Measurements from ENCODE around the gene IPPK. TPM values are rescaled to one million over a fixed set of nuclear protein-coding genes. Genes with fewer than 3 reads are reported as not detected.

Gene IPPK
- total and polyA plus RNA-seq, 9 donors, result 6.2 to 9.2 (median 7.6) TPM

DNA sequence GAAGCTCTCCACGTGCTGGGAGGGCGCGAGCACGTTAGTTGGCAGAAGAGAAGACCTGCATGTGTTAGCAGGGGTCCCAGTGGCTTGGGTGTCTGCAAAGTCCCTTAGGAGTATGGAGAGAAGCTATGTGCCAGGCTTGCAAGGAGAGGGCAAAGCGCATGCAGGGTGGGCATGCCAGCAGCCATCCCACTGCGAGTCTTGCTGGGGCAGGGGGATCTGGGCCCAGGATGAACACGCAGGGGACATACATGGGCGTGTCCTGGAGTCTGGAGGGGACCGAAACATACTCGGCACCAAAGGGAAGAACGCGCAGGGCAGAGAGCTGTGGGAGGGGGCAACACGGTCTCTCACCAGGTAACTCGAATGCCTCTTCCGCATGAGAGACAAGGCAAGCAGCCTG lies 43.6 kb upstream of the IPPK start:
- H3K27me3 ChIP-seq (ENCODE audit: control insufficient read depth, insufficient read depth, low read length), result no peaks in the 10 kb centered on the region
- no peaks in the 10 kb centered on the region for H3K9me3 ChIP-seq (replicated peaks; ENCODE audit: control insufficient read depth, low read depth, low read length)
- no peak overlapping the region for H3K27ac ChIP-seq (ENCODE audit: low read length)
- no peak for DNase-seq
- 92% methylated on average over 15 of the region's 15 CpGs for WGBS (ENCODE audit: insufficient coverage)
- no peaks in the 10 kb centered on the region for H3K4me1 ChIP-seq (ENCODE audit: control insufficient read depth, insufficient read depth, low read length)
- peaks cover 87% of the 10 kb centered on the region for H3K36me3 ChIP-seq (ENCODE audit: control insufficient read depth, insufficient read depth, low read length)
- H3K4me3 ChIP-seq (ENCODE audit: low read length), result no peak overlapping the region

DNA sequence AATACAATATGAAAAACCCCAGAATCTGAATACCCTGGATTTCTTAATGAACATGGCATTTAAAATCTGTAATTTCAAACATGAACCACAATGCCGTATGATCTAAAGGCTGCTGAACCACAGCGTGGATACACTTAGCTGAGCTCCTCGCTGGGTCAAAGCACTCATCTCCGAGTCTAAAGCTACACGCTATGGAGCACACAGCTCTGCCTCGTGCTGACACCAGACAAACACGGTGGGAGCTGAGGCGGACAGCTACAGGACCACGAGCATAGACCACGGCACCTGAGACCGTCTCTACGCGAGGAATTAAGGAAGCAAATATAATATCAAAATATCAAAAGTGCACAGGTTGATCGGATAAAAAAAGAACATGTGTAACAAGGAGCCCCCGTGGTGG lies 42.8 kb upstream of the IPPK start:
- no peak for DNase-seq
- no peak overlapping the region for H3K27ac ChIP-seq (ENCODE audit: low read length)
- 94% methylated on average over 7 of the region's 15 CpGs for WGBS (ENCODE audit: insufficient coverage)

GRCh38 chr9:92711844-92712243 lies 41.9 kb upstream of the IPPK start:
- Histone ChIP-seq H3K4me1 (ENCODE audit: control insufficient read depth, insufficient read depth, low read length) (no peaks in the 10 kb centered on the region), H3K4me3 (ENCODE audit: low read length) (no peak overlapping the region), H3K27ac (ENCODE audit: low read length) (no peak overlapping the region), H3K27me3 (ENCODE audit: control insufficient read depth, insufficient read depth, low read length) (no peaks in the 10 kb centered on the region), H3K36me3 (ENCODE audit: control insufficient read depth, insufficient read depth, low read length) (peaks cover 70% of the 10 kb centered on the region), H3K9me3 (replicated peaks; ENCODE audit: control insufficient read depth, low read depth, low read length) (no peaks in the 10 kb centered on the region)
- WGBS (ENCODE audit: insufficient coverage), result 78% methylated on average over 5 of the region's 6 CpGs
- no peak for DNase-seq

More for the DNA sequence above, 42.8 kb upstream of the IPPK start:
- Histone ChIP-seq H3K4me1 (ENCODE audit: control insufficient read depth, insufficient read depth, low read length) (no peaks in the 10 kb centered on the region), H3K4me3 (ENCODE audit: low read length) (no peak overlapping the region), H3K9me3 (replicated peaks; ENCODE audit: control insufficient read depth, low read depth, low read length) (no peaks in the 10 kb centered on the region), H3K36me3 (ENCODE audit: control insufficient read depth, insufficient read depth, low read length) (peaks cover 79% of the 10 kb centered on the region), H3K27me3 (ENCODE audit: control insufficient read depth, insufficient read depth, low read length) (no peaks in the 10 kb centered on the region)

- H3K4me3 ChIP-seq (ENCODE audit: low read length), result no peak overlapping the region
- no peaks in the 10 kb centered on the region for H3K9me3 ChIP-seq (replicated peaks; ENCODE audit: control insufficient read depth, low read depth, low read length)
- no peak for DNase-seq
- no CpG with 5 or more reads among the region's 2 CpGs for WGBS (ENCODE audit: insufficient coverage)
- peaks cover 63% of the 10 kb centered on the region for H3K36me3 ChIP-seq (ENCODE audit: control insufficient read depth, insufficient read depth, low read length)
- H3K27me3 ChIP-seq (ENCODE audit: control insufficient read depth, insufficient read depth, low read length), result no peaks in the 10 kb centered on the region
- H3K27ac ChIP-seq (ENCODE audit: low read length), result no peak overlapping the region
- H3K4me1 ChIP-seq (ENCODE audit: control insufficient read depth, insufficient read depth, low read length), result no peaks in the 10 kb centered on the region
These were observed 41.2 kb upstream of the IPPK start for GRCh38 chr9:92711146-92711545.

- DNase-seq, result no peak
- H3K9me3 ChIP-seq (replicated peaks; ENCODE audit: control insufficient read depth, low read depth, low read length), result no peaks in the 10 kb centered on the region
- H3K36me3 ChIP-seq (ENCODE audit: control insufficient read depth, insufficient read depth, low read length), result peaks cover 55% of the 10 kb centered on the region
- no peaks in the 10 kb centered on the region for H3K27me3 ChIP-seq (ENCODE audit: control insufficient read depth, insufficient read depth, low read length)
- no peak overlapping the region for H3K4me3 ChIP-seq (ENCODE audit: low read length)
- no peaks in the 10 kb centered on the region for H3K4me1 ChIP-seq (ENCODE audit: control insufficient read depth, insufficient read depth, low read length)
- H3K27ac ChIP-seq (ENCODE audit: low read length), result no peak overlapping the region
- WGBS (ENCODE audit: insufficient coverage), result 100% methylated on average over 1 of the region's 3 CpGs
These were observed 40.4 kb upstream of the IPPK start for GRCh38 chr9:92710368-92710767.

- Histone ChIP-seq H3K4me3 (ENCODE audit: low read length) (no peak overlapping the region), H3K27ac (ENCODE audit: low read length) (no peak overlapping the region), H3K27me3 (ENCODE audit: control insufficient read depth, insufficient read depth, low read length) (no peaks in the 10 kb centered on the region), H3K36me3 (ENCODE audit: control insufficient read depth, insufficient read depth, low read length) (peaks cover 51% of the 10 kb centered on the region), H3K4me1 (ENCODE audit: control insufficient read depth, insufficient read depth, low read length) (no peaks in the 10 kb centered on the region), H3K9me3 (replicated peaks; ENCODE audit: control insufficient read depth, low read depth, low read length) (no peaks in the 10 kb centered on the region)
- DNase-seq, result no peak
- 100% methylated on average over 1 of the region's 3 CpGs for WGBS (ENCODE audit: insufficient coverage)
These were observed 40.0 kb upstream of the IPPK start for GRCh38 chr9:92709954-92710353.

GRCh38 chr9:92709240-92709639 lies 39.3 kb upstream of the IPPK start:
- Histone ChIP-seq H3K4me1 (ENCODE audit: control insufficient read depth, insufficient read depth, low read length) (no peaks in the 10 kb centered on the region), H3K9me3 (replicated peaks; ENCODE audit: control insufficient read depth, low read depth, low read length) (no peaks in the 10 kb centered on the region), H3K27me3 (ENCODE audit: control insufficient read depth, insufficient read depth, low read length) (no peaks in the 10 kb centered on the region), H3K4me3 (ENCODE audit: low read length) (no peak overlapping the region), H3K27ac (ENCODE audit: low read length) (no peak overlapping the region), H3K36me3 (ENCODE audit: control insufficient read depth, insufficient read depth, low read length) (peaks cover 44% of the 10 kb centered on the region)
- no peak for DNase-seq

DNA sequence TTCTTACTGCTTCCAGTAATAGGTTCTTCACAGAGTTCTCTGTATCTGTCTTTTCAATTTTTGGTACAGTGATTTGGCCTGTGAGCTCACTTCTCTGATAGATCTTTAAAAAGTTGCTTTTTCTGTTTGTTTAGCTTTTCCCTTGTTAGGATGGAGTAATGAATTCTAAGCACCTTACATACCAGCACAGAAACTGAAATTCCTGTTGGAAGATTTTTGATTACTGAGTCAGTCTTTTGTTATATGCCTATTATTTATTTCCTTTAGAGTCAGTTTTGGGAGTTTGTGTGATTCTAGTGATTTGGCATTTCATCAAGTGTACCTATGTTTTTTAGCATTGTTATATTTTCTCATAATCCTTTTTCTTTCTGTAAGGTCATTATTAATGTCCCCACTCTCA lies 37.6 kb upstream of the IPPK start:
- H3K4me3 ChIP-seq (ENCODE audit: low read length), result no peak overlapping the region
- DNase-seq, result no peak
- H3K9me3 ChIP-seq (replicated peaks; ENCODE audit: control insufficient read depth, low read depth, low read length), result no peaks in the 10 kb centered on the region
- no peaks in the 10 kb centered on the region for H3K4me1 ChIP-seq (ENCODE audit: control insufficient read depth, insufficient read depth, low read length)
- peaks cover 28% of the 10 kb centered on the region for H3K36me3 ChIP-seq (ENCODE audit: control insufficient read depth, insufficient read depth, low read length)
- no peaks in the 10 kb centered on the region for H3K27me3 ChIP-seq (ENCODE audit: control insufficient read depth, insufficient read depth, low read length)
- no peak overlapping the region for H3K27ac ChIP-seq (ENCODE audit: low read length)

GRCh38 chr9:92706218-92706940 lies 36.4 kb upstream of the IPPK start:
- Histone ChIP-seq H3K27me3 (ENCODE audit: control insufficient read depth, insufficient read depth, low read length) (no peaks in the 10 kb centered on the region), H3K36me3 (ENCODE audit: control insufficient read depth, insufficient read depth, low read length) (peaks cover 24% of the 10 kb centered on the region), H3K4me3 (ENCODE audit: low read length) (no peak overlapping the region), H3K9me3 (replicated peaks; ENCODE audit: control insufficient read depth, low read depth, low read length) (no peaks in the 10 kb centered on the region), H3K4me1 (ENCODE audit: control insufficient read depth, insufficient read depth, low read length) (no peaks in the 10 kb centered on the region), H3K27ac (ENCODE audit: low read length) (no peak overlapping the region)
- 42% methylated on average over 2 of the region's 3 CpGs for WGBS (ENCODE audit: insufficient coverage)
- no peak for DNase-seq

- no peak for DNase-seq
- Histone ChIP-seq H3K9me3 (replicated peaks; ENCODE audit: control insufficient read depth, low read depth, low read length) (no peaks in the 10 kb centered on the region), H3K36me3 (ENCODE audit: control insufficient read depth, insufficient read depth, low read length) (peaks cover 6% of the 10 kb centered on the region), H3K27ac (ENCODE audit: low read length) (no peak overlapping the region), H3K4me1 (ENCODE audit: control insufficient read depth, insufficient read depth, low read length) (no peaks in the 10 kb centered on the region), H3K27me3 (ENCODE audit: control insufficient read depth, insufficient read depth, low read length) (no peaks in the 10 kb centered on the region), H3K4me3 (ENCODE audit: low read length) (no peak overlapping the region)
- no CpG with 5 or more reads among the region's 2 CpGs for WGBS (ENCODE audit: insufficient coverage)
These were observed 34.6 kb upstream of the IPPK start for GRCh38 chr9:92704528-92704927.

DNA sequence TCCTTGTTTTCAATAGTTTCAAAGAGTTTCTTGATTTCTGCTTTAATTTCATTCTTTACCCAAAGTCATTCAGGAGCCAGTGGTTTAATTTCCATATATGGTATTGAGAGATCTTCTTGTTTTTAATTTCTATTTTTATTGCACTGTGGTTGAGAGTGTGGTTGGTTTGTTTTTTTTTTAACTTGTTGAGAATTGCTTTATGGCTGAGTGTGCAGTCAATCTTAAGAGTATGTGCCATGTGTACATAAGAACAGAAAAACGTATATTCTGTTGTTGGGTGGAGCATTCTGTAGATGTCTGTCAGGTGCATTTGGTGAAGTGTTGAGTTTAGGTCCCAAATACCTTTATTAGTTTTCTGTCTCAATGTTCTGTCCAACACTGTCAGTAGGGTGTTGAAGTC lies 26.7 kb upstream of the IPPK start:
- Histone ChIP-seq H3K4me3 (ENCODE audit: low read length) (no peak overlapping the region), H3K9me3 (replicated peaks; ENCODE audit: control insufficient read depth, low read depth, low read length) (peaks cover 31% of the 10 kb centered on the region)
- WGBS (ENCODE audit: insufficient coverage), result no CpG with 5 or more reads among the region's 1 CpG

More for the DNA sequence above, 26.7 kb upstream of the IPPK start:
- Histone ChIP-seq H3K36me3 (ENCODE audit: control insufficient read depth, insufficient read depth, low read length) (no peaks in the 10 kb centered on the region), H3K27ac (ENCODE audit: low read length) (no peak overlapping the region), H3K4me1 (ENCODE audit: control insufficient read depth, insufficient read depth, low read length) (no peaks in the 10 kb centered on the region), H3K27me3 (ENCODE audit: control insufficient read depth, insufficient read depth, low read length) (no peaks in the 10 kb centered on the region)
- no peak for DNase-seq
